Thyroid gland (tissue), 4 donors: Measurements from ENCODE around the gene PTCH1. TPM values are rescaled to one million over a fixed set of nuclear protein-coding genes. Genes with fewer than 3 reads are reported as not detected.

ENCODE experiments used
- DNase-seq, 2 donors: peaks; one replicate each; pipeline ENCODE4 v3.0.0-alpha.2; 2019
- H3K27ac ChIP-seq, 3 donors: fragments of 200-600 bp; sonication (generic); 1 replicate in 2 of 3; 2 replicates in 1 of 3; pipeline ENCODE4 v1.5.1; 2016 to 2019; ENCODE audit warnings: mild to moderate bottlenecking in 1 of 3, moderate library complexity in 1 of 3
- H3K27me3 ChIP-seq: fragments of 200-600 bp; sonication (generic); one replicate; pipeline ENCODE4 v1.5.1; 2019
- H3K36me3 ChIP-seq, 2 donors: fragments of 200-600 bp; sonication (generic); one replicate each; pipeline ENCODE4 v1.5.1; 2016 to 2019
- H3K4me1 ChIP-seq, 2 donors: fragments of 200-600 bp; sonication (generic); one replicate each; pipeline ENCODE4 v1.5.1; 2017 to 2019
- H3K4me3 ChIP-seq, 3 donors: fragments of 200-600 bp; sonication (generic); replicated peaks in 1 of 3; 1 replicate in 2 of 3; 2 replicates in 1 of 3; pipeline ENCODE4 v1.5.1; 2016; ENCODE audit warnings: mild to moderate bottlenecking in 1 of 3
- H3K9me3 ChIP-seq: fragments of 200-600 bp; sonication (generic); one replicate; pipeline ENCODE4 v1.5.1; 2017
- CTCF ChIP-seq, 6 experiments: fragments of 200-600 bp in 3 of 6; fragments of 450-650 bp in 3 of 6; sonication (generic) in 3 of 6; IDR thresholded peaks; one replicate each; pipeline ENCODE4 v1.5.1; 2016 to 2019; ENCODE audit warnings: antibody characterized with exemption in 6 of 6, mild to moderate bottlenecking in 2 of 6, inconsistent platforms in 1 of 6, moderate library complexity in 1 of 6
- POLR2A ChIP-seq, 2 donors: fragments of 450-650 bp; IDR thresholded peaks; one replicate each; pipeline ENCODE4 v1.6.1; 2017; ENCODE audit warnings: antibody characterized with exemption in 2 of 2, mild to moderate bottlenecking in 2 of 2, moderate library complexity in 1 of 2
- WGBS, 2 donors: methylation state at CpG; one replicate each; pipeline ENCODE4 v1.1.5; 2017; 5-methylcytosine and 5-hydroxymethylcytosine counted together
- intact Hi-C: fragments of 100-400 bp; cut with DNase I; formaldehyde crosslinking; loops from one replicate; pipeline ENCODE4 v1.15.1; 2023
- total RNA-seq, 4 donors: library from RNA; depleted of rRNA; stranded (reverse); fragments of >200 nt; gene quantifications; one replicate each; pipeline ENCODE4 v1.2.3, GENCODE V29; 2016

PTCH1 gene
- total RNA-seq, 4 donors from 2014 or later: 10.7 to 293 (median 16.3) TPM

- no peak overlapping the region for H3K4me3 ChIP-seq
- H3K27ac ChIP-seq: no peak overlapping the region
- H3K4me1 ChIP-seq: no peaks in the 10 kb centered on the region
- TF ChIP-seq CTCF (IDR thresholded peaks at IDR 0.05): no peak
- TF ChIP-seq POLR2A (IDR thresholded peaks at IDR 0.05): no peak
- no peaks in the 10 kb centered on the region for H3K27me3 ChIP-seq
- 80 to 84% methylated on average over 7 of the region's 8 CpGs for WGBS, 2 donors
- H3K36me3 ChIP-seq: no peaks in the 10 kb centered on the region
- no peak for DNase-seq
- intact Hi-C loops: no loop called here
- no peaks in the 10 kb centered on the region for H3K9me3 ChIP-seq
Measured at GRCh38 chr9:95533996-95534680, 17.4 kb upstream of the PTCH1 start.

GRCh38 chr9:95529910-95530309 lies 13.1 kb upstream of the PTCH1 start:
- Histone ChIP-seq H3K27ac (no peak overlapping the region), H3K4me3 (no peak overlapping the region), H3K4me1 (no peaks in the 10 kb centered on the region), H3K27me3 (no peaks in the 10 kb centered on the region), H3K9me3 (no peaks in the 10 kb centered on the region), H3K36me3 (no peaks in the 10 kb centered on the region)
- no peak for DNase-seq
- WGBS, 2 donors: 86 to 92% methylated on average over 1 of the region's 1 CpG
- no peak for TF ChIP-seq POLR2A (IDR thresholded peaks at IDR 0.05)
- no peak for TF ChIP-seq CTCF (IDR thresholded peaks at IDR 0.05)
- intact Hi-C loops: no loop called here

DNA sequence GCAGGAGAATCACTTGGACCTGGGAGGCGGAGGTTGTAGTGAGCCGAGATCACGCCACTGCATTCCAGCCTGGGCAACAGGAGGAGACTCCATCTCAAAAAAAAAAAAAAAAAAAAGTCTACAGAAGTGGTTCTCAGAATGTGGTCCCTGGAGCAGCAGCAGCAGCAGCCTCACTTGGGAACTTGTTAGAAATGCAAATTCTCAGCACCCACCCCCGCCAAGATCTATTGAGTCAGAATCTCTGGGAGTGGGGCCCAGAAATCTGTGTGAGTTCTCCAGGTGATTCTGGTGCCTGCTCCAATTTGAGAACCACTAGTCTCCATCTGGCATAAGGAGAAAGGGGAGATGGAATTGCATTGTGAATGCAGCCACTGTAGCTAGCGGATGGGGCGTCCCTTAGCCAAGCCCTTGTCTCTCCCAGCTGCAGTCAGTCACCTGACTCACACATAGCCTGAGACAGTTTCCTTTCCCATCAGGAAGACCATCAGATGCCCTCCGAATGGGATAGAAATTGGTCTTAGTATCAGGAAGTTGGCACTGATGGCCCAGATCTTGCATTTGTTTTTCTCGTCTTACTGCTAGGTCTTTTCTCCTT lies 12.2 kb upstream of the PTCH1 start:
- Histone ChIP-seq H3K36me3 (no peaks in the 10 kb centered on the region), H3K9me3 (no peaks in the 10 kb centered on the region), H3K27ac (no peak overlapping the region), H3K4me1 (no peaks in the 10 kb centered on the region), H3K27me3 (no peaks in the 10 kb centered on the region), H3K4me3 (no peak overlapping the region)
- DNase-seq: no peak
- WGBS, 2 donors: 70 to 79% methylated on average over 8 of the region's 8 CpGs
- intact Hi-C loops: no loop called here
- no peak for TF ChIP-seq CTCF (IDR thresholded peaks at IDR 0.05)
- TF ChIP-seq POLR2A (IDR thresholded peaks at IDR 0.05): no peak

DNA sequence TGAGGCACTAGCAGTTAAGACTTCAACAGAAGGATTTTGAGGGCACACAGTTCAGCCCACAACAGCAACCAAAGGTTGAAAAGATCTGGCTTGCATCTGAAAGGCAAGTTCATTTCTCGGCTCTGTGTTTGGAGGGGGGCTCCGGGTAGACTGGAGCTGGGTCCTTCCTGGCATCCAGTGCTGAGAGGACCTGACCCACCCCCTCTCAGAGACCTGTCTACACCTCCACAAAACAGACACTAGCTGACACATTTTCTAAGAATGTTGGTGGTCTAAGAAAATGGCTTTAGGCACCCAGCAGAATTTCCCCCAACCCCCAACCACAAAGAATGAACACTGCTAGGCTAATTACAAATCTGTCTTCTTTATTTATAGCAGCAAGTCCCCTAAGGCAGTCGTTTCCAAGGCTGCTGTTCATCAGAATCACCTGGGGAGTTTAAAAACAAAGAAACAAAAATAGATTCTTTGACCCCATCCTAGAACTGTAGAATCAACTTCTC lies 6.2 kb upstream of the PTCH1 start:
- TF ChIP-seq CTCF (IDR thresholded peaks at IDR 0.05) (no peak), POLR2A (IDR thresholded peaks at IDR 0.05) (no peak)
- H3K27ac ChIP-seq: no peak overlapping the region
- no peaks in the 10 kb centered on the region for H3K27me3 ChIP-seq
- WGBS, 2 donors: 50 to 73% methylated on average over 3 of the region's 3 CpGs
- intact Hi-C loops: no loop called here
- no peak for DNase-seq
- no peaks in the 10 kb centered on the region for H3K36me3 ChIP-seq
- H3K4me3 ChIP-seq: no peak overlapping the region
- H3K4me1 ChIP-seq: no peaks in the 10 kb centered on the region
- no peaks in the 10 kb centered on the region for H3K9me3 ChIP-seq

DNA sequence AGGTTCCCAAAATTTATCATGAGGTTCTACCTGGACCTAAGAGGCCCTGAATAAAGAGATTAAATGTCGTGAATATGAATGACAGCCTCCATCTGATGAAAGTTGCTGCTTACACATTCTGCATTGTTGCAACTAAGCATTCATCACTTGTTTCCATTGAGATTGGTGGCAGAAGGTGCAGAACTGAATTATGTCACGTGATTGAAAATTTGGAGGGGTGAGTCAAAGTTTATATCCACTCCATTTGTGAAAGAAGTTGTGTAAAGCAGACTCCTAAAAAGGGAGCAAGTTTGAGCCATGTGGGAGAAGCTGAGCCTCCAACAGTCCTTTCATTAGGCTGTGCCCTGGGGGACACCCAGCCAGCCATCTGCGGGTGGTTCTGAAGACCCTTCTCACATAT lies 4.9 kb upstream of the PTCH1 start:
- Histone ChIP-seq H3K4me3 (no peak overlapping the region), H3K27me3 (no peaks in the 10 kb centered on the region), H3K27ac (no peak overlapping the region), H3K9me3 (no peaks in the 10 kb centered on the region), H3K36me3 (no peaks in the 10 kb centered on the region), H3K4me1 (no peaks in the 10 kb centered on the region)
- TF ChIP-seq CTCF (IDR thresholded peaks at IDR 0.05) (no peak), POLR2A (IDR thresholded peaks at IDR 0.05) (no peak)
- intact Hi-C loops: no loop called here
- DNase-seq: no peak
- WGBS, 2 donors: 86 to 97% methylated on average over 3 of the region's 3 CpGs
